ENCODE measurements around the gene TRIOBP.

The TRIOBP gene

DNA sequence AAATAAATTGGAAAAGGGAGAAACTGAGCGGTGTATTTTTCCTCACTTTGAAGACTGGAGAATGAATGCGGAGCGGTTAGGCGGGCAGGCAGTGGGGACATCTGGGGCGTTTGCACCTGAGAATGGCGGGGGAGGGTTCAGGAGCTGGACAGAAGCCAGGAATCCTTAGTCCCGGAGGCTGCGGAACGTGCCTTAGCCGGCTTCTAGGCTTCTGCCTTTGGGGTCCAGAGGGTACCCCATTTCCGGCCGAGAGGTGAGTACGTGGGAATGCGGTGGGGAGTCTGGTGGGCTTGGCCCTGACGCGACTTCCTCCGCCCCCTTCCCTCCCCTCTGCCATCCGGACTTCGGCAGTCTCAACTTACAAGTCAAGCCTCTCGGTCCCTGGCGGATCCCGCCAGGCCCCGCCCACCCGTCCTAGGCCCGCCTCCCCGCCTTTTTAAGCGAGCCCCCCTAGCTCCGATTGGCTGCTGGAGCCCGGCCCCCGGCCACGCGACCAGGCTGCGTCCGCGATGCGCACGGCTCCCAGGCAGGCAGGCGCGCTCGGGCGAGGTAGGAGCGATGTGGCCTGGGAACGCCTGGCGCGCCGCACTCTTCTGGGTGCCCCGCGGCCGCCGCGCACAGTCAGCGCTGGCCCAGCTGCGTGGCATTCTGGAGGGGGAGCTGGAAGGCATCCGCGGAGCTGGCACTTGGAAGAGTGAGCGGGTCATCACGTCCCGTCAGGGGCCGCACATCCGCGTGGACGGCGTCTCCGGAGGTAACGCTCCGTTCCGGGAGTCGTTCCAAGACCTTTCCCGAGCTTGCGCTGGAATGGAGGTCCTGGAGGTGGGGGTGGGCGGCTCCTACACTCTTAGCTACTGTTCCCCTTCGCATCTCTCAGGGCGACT is 110.8 kb downstream of the TRIOBP start, which contains the start of gene GCAT:
GCAT (plus strand) TSS at position 525 of the 884 bp plus-strand sequence; CDS start at position 559, 34 bp downstream.
- DNase-seq, result peak; percentile 85

DNA sequence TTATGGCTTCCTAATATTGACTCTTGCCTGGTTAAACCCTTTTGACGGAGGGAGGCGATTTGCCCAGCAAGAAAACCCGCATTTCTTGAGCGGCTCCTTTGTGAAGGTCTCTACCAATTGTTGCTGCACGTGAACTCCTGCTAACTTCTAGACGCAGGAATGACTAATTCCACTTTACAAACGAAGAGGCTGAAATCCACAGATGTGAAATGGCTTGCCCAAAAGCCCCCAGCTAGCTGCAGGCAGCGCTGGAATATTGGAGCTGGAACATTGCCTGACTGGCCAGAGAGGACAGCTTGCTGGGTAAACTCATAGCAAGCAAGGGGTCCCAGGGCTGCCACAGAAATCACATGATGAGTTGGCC is 111.4 kb downstream of the TRIOBP start:
- DNase-seq, result no peak

DNA sequence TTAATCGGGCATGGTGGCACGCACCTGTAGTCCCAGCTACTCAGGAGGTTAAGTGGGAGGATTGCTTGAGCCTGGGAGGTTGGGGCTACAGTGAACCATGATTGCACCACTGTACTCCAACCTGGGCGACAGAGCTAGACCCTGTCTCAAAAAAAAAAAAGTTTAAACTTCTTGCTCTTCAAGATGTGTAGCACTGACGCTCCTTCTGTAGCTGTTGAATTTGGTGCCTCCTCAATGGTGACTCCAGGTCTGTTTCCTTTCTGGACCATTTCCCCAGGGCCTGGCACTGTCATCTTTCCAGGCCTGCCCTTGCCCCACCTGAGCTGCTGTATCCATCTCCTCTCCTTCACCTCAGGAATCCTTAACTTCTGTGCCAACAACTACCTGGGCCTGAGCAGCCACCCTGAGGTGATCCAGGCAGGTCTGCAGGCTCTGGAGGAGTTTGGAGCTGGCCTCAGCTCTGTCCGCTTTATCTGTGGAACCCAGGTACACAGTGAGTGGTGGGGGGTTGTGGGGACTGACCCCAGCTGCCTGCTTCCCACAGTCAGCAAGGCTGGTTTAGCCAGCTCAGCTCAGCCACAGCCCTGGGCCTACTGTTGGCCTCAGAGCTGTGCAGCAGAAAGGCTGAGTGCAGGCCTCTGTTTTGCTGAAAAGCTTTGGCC is 113.0 kb downstream of the TRIOBP start:
- no peak for DNase-seq

DNA sequence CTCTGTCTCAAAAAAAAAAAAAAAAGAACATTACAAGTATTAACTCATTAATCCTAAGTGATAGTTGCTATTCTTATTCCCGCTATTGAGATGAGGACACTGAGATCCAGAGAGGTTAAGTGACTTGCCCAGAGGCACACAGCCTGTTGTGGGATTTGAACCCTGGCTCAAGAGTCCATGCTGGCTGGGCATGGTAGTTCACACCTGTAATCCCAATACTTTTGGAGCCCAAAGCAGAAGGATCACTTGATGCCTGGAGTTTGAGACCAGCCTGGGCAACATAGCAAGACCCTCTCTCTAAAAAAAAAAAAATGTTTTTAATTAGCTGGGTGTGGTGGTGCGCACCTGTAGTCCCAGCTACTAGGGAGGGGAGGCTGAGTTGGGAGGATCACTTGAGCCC is 115.0 kb downstream of the TRIOBP start:
- no peak for DNase-seq

- DNase-seq, result no peak
Measured at GRCh38 chr22:37812869-37813678, 116.2 kb downstream of the TRIOBP start.

GRCh38 chr22:37815593-37815992 is 118.7 kb downstream of the TRIOBP start:
- DNase-seq, result no peak

DNA sequence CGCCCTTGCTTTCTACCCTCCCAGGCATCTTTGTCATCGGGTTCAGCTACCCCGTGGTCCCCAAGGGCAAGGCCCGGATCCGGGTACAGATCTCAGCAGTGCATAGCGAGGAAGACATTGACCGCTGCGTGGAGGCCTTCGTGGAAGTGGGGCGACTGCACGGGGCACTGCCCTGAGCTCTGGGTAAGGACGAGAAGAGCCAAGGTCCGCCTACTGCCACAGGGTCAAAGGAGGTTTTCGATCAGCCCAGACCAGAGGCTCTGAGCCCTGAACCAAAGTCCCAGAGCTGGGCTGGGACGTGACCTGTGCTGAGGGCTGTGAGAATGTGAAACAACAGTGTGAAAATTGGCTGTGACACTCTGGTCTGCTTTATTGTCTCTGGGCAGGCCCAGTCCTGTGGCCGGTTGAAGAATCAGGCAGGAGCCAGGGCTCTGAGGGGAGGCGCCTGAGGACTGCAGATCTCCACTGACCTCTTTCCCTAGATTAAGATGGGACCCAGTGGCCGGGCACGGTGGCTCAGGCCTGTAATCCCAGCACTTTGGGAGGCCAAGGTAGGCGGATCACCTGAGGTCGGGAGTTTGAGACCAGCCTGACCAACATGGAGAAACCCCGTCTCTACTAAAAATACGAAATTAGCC is 119.8 kb downstream of the TRIOBP start:
- DNase-seq, result no peak

- peak; percentile 86 for DNase-seq
Measured at GRCh38 chr22:37817705-37818408, 121.0 kb downstream of the TRIOBP start.

GRCh38 chr22:37818409-37819104 is 121.7 kb downstream of the TRIOBP start:
- DNase-seq, result peak; percentile 65

DNA sequence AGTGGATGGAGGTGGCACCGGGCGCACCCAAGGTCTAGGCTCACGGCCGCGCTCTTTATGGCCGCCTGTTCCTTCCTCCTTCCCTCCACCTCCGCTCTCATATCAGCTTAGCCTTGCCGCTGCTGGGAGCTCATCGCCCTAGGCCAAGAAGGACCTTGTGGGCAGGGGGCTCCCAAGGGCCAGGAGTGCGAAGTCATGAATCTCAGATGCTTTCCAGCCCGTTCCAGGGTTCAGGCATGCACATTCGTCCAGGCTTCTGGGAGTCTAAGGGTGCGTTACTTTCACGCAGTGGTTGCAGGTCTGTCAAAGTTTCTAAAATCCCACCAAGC is 122.2 kb downstream of the TRIOBP start:
- DNase-seq, result no peak

GRCh38 chr22:37820350-37820749 is 123.5 kb downstream of the TRIOBP start:
- DNase-seq, result no peak

DNA sequence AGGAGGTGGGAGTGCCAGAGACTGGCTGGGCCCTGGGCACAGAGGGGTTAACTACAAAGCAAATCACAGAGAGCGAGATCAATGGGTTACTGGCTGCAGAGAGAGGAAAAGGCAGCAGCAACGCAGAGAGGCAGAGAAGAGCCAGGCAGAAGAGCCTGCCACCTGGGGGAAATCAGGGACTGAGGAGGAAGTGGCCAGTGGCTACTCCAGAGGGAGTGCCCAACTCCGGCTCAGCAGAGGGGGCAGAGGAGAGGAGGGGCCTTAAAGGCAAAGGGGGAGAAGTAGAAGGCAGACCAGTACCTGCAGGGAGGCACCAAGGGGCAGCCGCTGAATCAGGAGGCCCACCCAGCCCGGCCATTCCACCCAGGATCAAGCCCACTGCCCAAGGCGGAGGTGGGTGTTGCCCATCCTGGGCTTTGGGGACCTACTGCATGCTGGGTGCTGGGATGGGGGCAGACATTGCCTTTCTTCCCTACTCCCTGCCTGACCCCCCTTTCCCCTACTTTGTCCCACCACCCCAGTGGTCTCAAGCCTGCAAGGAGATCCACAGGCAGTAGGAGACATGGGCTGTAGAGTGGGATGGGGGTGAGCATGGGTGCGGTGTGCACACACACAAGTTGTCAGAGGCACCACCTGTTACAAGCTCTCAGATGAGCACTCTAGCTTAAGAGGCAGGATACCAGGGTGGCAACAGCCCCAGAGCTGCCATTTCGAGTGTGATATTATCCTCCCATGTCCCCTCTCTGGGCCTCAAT is 125.4 kb downstream of the TRIOBP start:
- DNase-seq, result no peak

DNA sequence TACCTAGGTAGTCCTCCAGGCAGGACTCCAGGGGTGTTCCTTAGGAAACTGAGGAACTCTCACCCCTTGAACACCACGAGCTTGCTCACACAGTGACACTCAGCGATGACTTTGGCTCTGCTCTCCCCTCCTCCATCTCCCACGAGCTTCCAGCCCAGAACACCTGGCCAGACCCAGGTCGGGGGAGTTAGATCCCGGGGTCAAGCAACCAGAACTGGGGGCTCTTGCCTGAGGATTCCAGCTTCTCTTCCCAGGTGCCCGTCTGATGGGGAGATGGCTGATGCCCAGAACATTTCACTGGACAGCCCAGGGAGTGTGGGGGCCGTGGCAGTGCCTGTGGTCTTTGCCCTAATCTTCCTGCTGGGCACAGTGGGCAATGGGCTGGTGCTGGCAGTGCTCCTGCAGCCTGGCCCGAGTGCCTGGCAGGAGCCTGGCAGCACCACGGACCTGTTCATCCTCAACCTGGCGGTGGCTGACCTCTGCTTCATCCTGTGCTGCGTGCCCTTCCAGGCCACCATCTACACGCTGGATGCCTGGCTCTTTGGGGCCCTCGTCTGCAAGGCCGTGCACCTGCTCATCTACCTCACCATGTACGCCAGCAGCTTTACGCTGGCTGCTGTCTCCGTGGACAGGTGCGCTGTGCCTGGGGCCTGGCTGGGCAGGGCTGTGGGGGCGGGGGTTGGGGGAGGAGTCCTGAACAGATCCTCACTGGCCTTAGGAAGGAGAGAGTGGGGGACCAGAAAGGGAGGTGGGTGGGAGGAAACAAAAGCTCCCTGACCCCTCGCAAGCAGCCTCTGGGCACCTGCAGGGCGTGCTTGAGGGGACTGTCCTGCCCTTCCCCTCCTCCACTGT is 126.5 kb downstream of the TRIOBP start, which contains the start of gene GALR3:
GALR3 (plus strand) TSS at position 249 of the 852 bp plus-strand sequence; CDS start at position 274, 25 bp downstream.
- no peak for DNase-seq

GRCh38 chr22:37824674-37825641 is 128.1 kb downstream of the TRIOBP start:
- DNase-seq, result no peak
